GM18861 (cell line): ENCODE measurements around the gene RPL36.

Experiments
- ATAC-seq: cut with Tn5 transposase; IDR thresholded peaks from one replicate; pipeline ENCODE4 v1.9.1; 2021; ENCODE audit not compliant: unreplicated experiment

Gene RPL36

GRCh38 chr19:5690125-5690954, at the start of gene RPL36:
Gene RPL36 (plus strand): TSS chr19:5690295. CDS start chr19:5690508, 213 bp downstream.
- peak; percentile 31 for ATAC-seq

DNA sequence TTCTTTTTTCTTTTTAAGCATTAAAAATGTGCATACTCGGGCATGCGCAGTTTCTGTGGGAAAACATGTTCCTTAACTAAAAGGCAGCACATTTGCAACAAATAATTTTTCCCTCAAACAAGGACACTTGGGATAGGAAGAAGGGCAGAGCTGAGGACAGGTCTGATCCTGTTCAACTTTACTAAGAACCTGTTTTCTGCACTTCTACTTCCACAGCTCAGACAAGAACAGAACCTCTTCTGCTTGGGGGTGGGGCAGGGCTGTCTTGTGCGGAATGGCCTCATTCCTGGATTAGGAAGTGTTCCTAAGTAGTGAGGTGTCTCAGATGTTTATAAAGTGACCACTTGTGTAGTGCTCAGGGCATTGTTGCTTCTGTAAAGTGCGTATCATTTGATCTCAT, 48.9 kb upstream of the RPL36 start:
- no peak for ATAC-seq

DNA sequence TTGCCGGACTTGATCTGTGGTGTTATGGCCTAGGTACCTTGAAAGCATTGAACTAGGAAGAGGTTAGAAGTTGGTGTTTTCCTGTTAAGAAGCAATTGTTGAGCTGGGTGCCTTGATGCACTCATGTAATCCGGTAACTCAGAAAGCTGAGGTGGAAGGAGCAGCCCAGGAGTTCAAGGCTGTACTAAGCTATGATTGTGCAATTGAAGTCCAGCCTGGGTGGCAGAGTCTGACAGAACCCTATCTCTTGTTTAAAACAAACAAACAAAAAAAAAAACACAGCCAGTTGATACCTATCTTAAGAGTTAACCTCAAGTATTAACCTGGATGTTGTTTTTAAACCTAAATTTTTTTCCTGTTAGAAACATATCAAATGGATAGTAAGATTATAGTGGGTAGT, 47.9 kb upstream of the RPL36 start:
- ATAC-seq: no peak

DNA sequence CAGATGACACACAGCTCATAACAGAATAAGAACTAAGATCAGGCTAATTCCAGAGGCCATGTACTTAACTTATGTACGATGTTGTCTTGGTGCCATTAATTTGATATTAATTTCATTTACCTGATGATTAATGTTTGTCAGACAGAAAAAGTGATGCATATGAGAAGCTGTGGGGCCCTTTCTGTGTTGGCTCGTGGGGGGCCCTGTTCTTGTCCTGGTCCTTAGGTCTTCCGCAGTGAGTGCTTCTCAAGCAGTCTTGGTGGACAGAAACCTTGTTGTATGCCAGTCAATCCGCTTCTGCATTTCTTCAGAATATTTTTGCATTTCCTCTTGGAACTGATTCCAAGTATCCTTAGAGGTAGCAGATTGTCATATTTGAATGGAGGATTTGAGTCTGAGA, 47.0 kb upstream of the RPL36 start:
- ATAC-seq: no peak

DNA sequence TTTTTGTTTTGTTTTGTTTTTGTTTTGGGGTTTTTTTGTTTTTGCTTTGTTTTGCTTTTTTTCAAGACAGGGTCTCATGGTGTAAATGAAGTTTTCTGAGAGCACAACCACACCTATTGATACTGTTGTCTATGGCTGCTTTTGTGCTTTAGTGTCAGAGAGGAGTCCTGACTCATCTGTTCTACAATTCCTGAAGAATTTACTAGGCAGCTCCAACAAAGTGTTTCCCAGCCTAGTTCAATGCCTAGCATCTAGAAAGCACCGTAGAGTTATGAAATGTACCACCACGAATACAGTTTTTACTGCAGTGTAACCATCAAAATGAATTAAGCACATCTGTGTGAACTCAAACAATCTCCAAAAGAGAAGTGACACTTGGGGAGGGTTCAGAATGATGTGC, 46.1 kb upstream of the RPL36 start:
- no peak for ATAC-seq

GRCh38 chr19:5645409-5645808, 44.7 kb upstream of the RPL36 start:
- no peak for ATAC-seq

GRCh38 chr19:5646703-5647102, 43.4 kb upstream of the RPL36 start:
- no peak for ATAC-seq

- ATAC-seq: no peak
These were observed 41.6 kb upstream of the RPL36 start for GRCh38 chr19:5648464-5648863.

DNA sequence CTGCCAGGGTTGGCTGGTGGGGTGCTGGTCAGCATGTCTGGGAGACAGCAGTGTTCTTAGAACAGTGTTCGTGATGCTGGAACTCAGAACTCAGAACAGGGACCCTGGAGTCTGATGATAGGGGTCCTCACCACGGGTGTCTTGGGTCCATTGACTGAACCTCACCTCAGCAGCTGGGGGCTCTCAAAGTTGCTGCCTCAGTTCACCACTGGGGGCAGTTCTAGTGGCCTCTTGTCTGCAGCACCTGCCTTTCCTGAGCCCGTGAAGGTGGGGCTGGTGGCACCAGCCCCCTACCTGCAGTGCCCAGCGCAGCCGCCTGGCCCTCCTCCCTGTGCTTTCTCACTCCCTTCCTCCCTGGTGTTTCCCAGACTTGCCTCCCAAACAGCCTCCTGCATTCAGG, 38.7 kb upstream of the RPL36 start:
- no peak for ATAC-seq

DNA sequence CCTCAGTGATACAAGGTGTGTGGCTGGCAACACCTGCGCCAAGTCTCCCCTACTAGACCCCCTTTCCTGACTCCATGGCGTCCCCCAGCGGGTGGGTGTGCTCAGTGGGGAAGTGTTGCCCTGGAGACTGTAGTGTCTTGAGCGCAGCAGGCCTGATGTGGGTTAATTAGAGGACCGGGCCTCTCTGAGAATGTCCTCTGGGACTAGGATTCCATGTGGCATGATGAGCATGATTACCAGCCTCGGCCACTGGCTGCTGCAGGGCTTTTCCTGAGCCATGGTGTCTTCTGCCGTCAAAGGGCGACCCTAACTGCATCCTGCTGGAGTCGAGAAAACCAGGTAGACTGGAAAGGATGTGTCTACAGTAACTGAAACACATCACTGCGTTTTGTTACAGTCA, 37.8 kb upstream of the RPL36 start:
- no peak for ATAC-seq

GRCh38 chr19:5654931-5655330, 35.2 kb upstream of the RPL36 start:
- ATAC-seq: no peak

GRCh38 chr19:5655412-5655811, 34.7 kb upstream of the RPL36 start:
- no peak for ATAC-seq

GRCh38 chr19:5661483-5661882, 28.6 kb upstream of the RPL36 start:
- no peak for ATAC-seq

DNA sequence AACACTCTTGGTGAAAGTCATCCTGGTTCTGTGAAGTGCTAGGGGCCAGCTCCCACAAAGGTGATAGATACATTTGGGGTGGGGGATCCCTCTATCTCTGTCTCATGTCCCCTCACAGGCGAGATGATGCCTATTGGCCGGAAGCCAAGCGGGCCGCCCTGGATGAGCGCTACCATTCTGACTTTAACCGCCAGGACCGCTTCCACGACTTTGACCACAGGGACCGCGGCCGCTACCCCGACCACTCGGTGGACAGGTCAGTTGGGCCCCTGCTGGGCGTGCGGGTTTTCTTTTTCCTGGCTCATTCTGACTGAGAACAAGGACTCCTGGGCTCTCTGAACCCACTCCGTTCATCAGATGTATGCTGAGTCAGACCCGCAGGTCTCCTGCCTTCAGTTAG, 26.2 kb upstream of the RPL36 start:
- ATAC-seq: no peak

- no peak for ATAC-seq
These were observed 25.6 kb upstream of the RPL36 start for GRCh38 chr19:5664515-5664914.

- no peak for ATAC-seq
These were observed 24.1 kb upstream of the RPL36 start for GRCh38 chr19:5665781-5666513.

GRCh38 chr19:5666921-5667610, 23.0 kb upstream of the RPL36 start:
- ATAC-seq: no peak

- no peak for ATAC-seq
These were observed 22.3 kb upstream of the RPL36 start for GRCh38 chr19:5667751-5668271.

DNA sequence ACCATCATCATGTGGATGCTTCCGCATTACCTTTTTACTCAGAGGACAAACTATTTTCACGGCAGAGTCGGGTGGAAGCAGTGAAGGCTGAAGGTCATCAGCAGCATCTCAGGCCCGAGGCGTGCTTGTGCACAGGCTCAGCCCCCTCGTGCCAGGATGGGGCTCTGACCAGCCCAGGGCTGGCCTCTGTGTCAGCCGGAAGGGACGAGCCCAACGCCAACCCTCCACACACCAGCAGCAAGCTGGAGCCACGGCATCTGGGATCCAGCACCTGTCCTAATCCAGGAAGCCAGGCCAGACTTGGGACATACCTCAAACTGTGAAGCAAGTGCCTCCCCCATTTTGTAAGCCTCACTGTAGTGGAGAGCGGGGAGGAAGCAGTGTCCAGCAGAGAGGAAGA, 20.9 kb upstream of the RPL36 start:
- no peak for ATAC-seq

DNA sequence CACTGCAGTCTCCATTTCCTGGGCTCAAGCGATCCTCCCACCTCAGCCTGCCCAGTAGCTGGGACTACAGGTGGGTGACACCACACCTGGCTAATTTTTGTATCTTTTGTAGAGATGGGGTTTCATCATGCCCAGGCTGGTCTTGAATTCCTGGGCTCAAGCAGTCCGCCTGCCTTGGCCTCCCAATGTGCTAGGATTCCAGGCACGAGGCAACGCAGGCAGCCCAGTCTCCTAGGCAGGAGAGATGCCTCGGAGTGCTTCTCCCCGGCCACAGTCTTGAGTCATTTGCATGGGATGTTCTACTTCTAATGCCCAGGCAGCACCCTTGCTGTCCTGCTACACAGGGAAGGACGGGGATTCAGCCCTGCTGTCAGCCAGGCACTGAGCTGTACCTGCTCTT, 18.5 kb upstream of the RPL36 start:
- no peak for ATAC-seq

DNA sequence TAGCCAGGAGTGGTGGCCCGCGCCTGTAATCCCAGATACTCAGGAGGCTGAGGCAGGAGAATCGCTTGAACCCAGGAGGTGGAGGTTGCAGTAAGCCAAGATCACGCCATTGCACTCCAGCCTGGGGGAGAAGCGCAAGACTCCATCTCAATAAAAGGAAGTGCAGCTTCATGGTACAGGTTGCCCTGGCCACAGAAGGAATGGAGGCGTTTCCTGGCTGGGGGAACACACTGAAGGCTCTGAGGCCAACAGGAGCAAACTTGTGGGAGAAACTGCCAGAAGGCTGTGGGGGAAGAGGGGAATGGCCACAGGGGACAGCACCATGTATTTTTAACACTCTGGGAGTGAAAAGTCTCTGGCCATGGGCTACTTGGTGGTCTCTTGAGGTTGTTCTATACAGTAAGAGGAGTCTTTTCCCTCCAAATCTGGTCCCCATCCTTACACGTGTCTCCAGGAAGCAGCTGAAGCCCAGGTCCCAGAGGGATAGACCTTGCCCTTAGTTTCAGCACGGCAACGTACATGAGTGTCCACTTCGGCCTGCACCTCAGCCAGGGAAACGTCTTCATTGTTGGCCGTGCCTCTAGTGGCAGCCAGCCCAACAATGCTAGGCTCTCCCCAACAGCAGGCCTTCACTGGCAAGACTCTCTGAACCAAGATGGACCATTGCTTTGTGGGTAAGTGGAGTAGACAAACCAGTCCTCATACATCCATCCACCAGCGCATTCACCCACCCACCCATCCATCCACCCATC, 17.2 kb upstream of the RPL36 start:
- no peak for ATAC-seq
